Fibroblast of lung (primary cell): ENCODE measurements around the gene ARHGEF39. TPM values are rescaled to one million over a fixed set of nuclear protein-coding genes. Genes with fewer than 3 reads are reported as not detected.

Experiments used
- DNase-seq, 2 donors: peaks; one replicate each; pipeline versions ENCODE4 v3.0.0 to v3.0.0-alpha.2; 2010; ENCODE audit warnings: low read depth in 2 of 2
- H2AFZ ChIP-seq: 2 replicates; pipeline ENCODE4 v1.5.1; 2012; ENCODE audit warnings: low read length, control low read depth, inconsistent platforms
- H3K27ac ChIP-seq: 2 replicates; pipeline ENCODE4 v1.5.1; 2011; ENCODE audit warnings: low read length, control low read depth; ENCODE audit not compliant: insufficient read depth
- H3K27me3 ChIP-seq: 2 replicates; pipeline ENCODE4 v1.5.1; 2011; ENCODE audit warnings: mild to moderate bottlenecking, low read length; ENCODE audit not compliant: control insufficient read depth, insufficient read depth
- H3K36me3 ChIP-seq: 2 replicates; pipeline ENCODE4 v1.5.1; 2011; ENCODE audit warnings: low read length; ENCODE audit not compliant: control insufficient read depth, insufficient read depth
- H3K4me1 ChIP-seq: 2 replicates; pipeline ENCODE4 v1.5.1; 2011; ENCODE audit warnings: low read length; ENCODE audit not compliant: control insufficient read depth, insufficient read depth; ENCODE audit errors: extremely low read depth
- H3K4me2 ChIP-seq: 2 replicates; pipeline ENCODE4 v1.5.1; 2011; ENCODE audit warnings: low read length, control low read depth; ENCODE audit not compliant: insufficient read depth; ENCODE audit errors: extremely low read depth
- H3K4me3 ChIP-seq, 4 experiments: fragments of 200-600 bp in 1 of 4; sonication (generic) in 1 of 4; replicated peaks in 1 of 4; 2 replicates each; pipeline ENCODE4 v1.5.1; 2011 to 2016; ENCODE audit warnings: low read length in 4 of 4, low read depth in 3 of 4, mild to moderate bottlenecking in 3 of 4, control low read depth in 2 of 4, inconsistent platforms in 1 of 4, mixed read lengths in 1 of 4; ENCODE audit not compliant: insufficient read depth in 1 of 4; ENCODE audit errors: control extremely low read depth in 1 of 4
- H3K79me2 ChIP-seq: 2 replicates; pipeline ENCODE4 v1.5.1; 2012; ENCODE audit warnings: mild to moderate bottlenecking, low read length, inconsistent platforms; ENCODE audit not compliant: control insufficient read depth, insufficient read depth
- H3K9ac ChIP-seq: 2 replicates; pipeline ENCODE4 v1.5.1; 2011; ENCODE audit warnings: mild to moderate bottlenecking, low read length, control low read depth; ENCODE audit not compliant: insufficient read depth
- H3K9me3 ChIP-seq: 2 replicates; pipeline ENCODE4 v1.5.1; 2012; ENCODE audit warnings: low read depth, low read length; ENCODE audit not compliant: control insufficient read depth, insufficient read depth
- H4K20me1 ChIP-seq: 2 replicates; pipeline ENCODE4 v1.5.1; 2011; ENCODE audit warnings: low read length; ENCODE audit not compliant: control insufficient read depth, insufficient read depth; ENCODE audit errors: extremely low read depth
- EZH2 ChIP-seq: IDR thresholded peaks from 2 replicates; pipeline ENCODE4 v1.5.1; 2012; ENCODE audit warnings: low read length, control low read depth, mild to moderate bottlenecking; ENCODE audit errors: missing control alignments
- polyA plus RNA-seq, 2 donors: library from polyadenylated mRNA; depleted of rRNA in 1 of 2; stranded (reverse) in 1 of 2; unstranded in 1 of 2; fragments of >200 nt; gene quantifications; 2 replicates each; pipeline ENCODE4 v1.2.1, GENCODE V29; 2011 to 2012; ENCODE audit warnings: missing spikeins in 1 of 2
- total RNA-seq: library from RNA; depleted of rRNA; stranded (reverse); fragments of >200 nt; gene quantifications from 2 replicates; pipeline ENCODE4 v1.2.1, GENCODE V29; 2014
- TF ChIP-seq, protein P1 (sequence below), 2 donors: IDR thresholded peaks in 1 of 2; conservative IDR thresholded peaks in 1 of 2; 1 replicate in 1 of 2; 2 replicates in 1 of 2; pipeline ENCODE4 v1.5.1; 2011 to 2012; ENCODE audit warnings: low read length in 2 of 2, control low read depth in 1 of 2, inconsistent platforms in 1 of 2, low read depth in 1 of 2, mild to moderate bottlenecking in 1 of 2

ARHGEF39 gene
- total and polyA plus RNA-seq, 2 donors (not counting 1 experiment from before 2014, with no cell fraction given), result 0.66 to 0.77 TPM

DNA sequence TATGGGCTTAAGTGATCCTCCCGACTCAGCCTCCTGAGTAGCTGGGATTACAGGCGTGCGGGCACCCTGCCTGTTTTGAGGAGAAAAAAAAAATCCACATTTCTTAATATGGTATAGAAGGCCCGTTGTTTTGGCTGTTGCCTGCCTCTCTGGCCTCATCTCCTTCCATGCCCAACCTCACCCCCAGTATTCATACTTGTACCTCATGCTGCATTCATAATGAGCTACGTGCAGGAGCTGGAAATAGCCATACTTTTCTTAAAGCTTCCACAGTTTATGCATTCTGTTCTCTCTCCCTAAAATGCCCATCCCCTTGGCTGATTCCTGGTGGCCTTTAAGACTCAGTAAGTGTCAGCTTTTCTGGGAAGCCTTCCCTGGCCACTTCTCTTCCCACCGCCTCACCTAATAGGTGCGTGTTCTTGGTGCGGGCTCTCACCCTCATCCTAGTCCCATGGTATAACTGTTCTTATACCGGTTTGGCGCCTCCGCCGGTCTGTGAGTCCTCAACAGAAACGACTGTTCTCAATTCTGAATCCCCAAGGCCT is 26.8 kb upstream of the ARHGEF39 start:
- H3K4me2 ChIP-seq, result peak overlapping the region; percentile 81
- H3K9ac ChIP-seq, result no peak overlapping the region
- TF ChIP-seq, protein P1, sequence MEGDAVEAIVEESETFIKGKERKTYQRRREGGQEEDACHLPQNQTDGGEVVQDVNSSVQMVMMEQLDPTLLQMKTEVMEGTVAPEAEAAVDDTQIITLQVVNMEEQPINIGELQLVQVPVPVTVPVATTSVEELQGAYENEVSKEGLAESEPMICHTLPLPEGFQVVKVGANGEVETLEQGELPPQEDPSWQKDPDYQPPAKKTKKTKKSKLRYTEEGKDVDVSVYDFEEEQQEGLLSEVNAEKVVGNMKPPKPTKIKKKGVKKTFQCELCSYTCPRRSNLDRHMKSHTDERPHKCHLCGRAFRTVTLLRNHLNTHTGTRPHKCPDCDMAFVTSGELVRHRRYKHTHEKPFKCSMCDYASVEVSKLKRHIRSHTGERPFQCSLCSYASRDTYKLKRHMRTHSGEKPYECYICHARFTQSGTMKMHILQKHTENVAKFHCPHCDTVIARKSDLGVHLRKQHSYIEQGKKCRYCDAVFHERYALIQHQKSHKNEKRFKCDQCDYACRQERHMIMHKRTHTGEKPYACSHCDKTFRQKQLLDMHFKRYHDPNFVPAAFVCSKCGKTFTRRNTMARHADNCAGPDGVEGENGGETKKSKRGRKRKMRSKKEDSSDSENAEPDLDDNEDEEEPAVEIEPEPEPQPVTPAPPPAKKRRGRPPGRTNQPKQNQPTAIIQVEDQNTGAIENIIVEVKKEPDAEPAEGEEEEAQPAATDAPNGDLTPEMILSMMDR (conservative IDR thresholded peaks at IDR 0.05 in 1 of 2, IDR thresholded peaks at IDR 0.05 in 1 of 2; ENCODE audit: low read depth in 1 of 2, low read length in 2 of 2), result no peak
- no peak for TF ChIP-seq EZH2
- peaks cover 29% of the 10 kb centered on the region for H3K79me2 ChIP-seq
- H3K36me3 ChIP-seq, result peaks cover 14% of the 10 kb centered on the region
- no peaks in the 10 kb centered on the region for H3K27me3 ChIP-seq
- H3K9me3 ChIP-seq, result no peaks in the 10 kb centered on the region
- peaks cover 2% of the 10 kb centered on the region for H4K20me1 ChIP-seq
- DNase-seq, result peak in 1 of 2 donors; percentile 34
- H2AFZ ChIP-seq, result no peak overlapping the region
- peaks cover 18% of the 10 kb centered on the region for H3K4me1 ChIP-seq
- H3K4me3 ChIP-seq, result peak overlapping the region in 1 of 4 experiments; percentile 99
- H3K27ac ChIP-seq, result peak overlapping the region; percentile 79

DNA sequence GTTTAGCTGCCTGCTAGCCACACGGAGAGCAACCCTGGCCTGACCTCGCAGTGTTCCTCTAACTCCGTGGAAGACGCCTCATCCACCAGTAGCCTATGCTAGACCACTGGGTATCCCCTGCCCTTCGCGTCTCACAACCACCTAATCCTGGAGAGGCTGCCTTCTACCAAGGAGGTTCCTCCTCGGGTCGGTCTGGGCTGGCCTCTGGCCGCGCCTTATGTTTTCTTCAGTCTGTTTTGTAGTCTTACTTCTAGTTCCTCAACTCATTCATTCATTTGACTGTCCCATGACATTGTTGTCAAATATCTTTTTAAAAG is 26.3 kb upstream of the ARHGEF39 start:
- Histone ChIP-seq H3K4me3 (peak overlapping the region; percentile 30 to 99 (median 38)), H3K27me3 (no peaks in the 10 kb centered on the region), H3K4me2 (peak overlapping the region; percentile 81), H3K4me1 (peaks cover 20% of the 10 kb centered on the region), H3K27ac (peak overlapping the region; percentile 79), H3K9ac (peak overlapping the region; percentile 70), H4K20me1 (peaks cover 2% of the 10 kb centered on the region), H2AFZ (no peak overlapping the region), H3K36me3 (peaks cover 14% of the 10 kb centered on the region), H3K9me3 (no peaks in the 10 kb centered on the region), H3K79me2 (peaks cover 34% of the 10 kb centered on the region)
- no peak for DNase-seq
- TF ChIP-seq, protein P1 (conservative IDR thresholded peaks at IDR 0.05 in 1 of 2, IDR thresholded peaks at IDR 0.05 in 1 of 2; ENCODE audit: low read depth in 1 of 2, low read length in 2 of 2), result no peak
- no peak for TF ChIP-seq EZH2

DNA sequence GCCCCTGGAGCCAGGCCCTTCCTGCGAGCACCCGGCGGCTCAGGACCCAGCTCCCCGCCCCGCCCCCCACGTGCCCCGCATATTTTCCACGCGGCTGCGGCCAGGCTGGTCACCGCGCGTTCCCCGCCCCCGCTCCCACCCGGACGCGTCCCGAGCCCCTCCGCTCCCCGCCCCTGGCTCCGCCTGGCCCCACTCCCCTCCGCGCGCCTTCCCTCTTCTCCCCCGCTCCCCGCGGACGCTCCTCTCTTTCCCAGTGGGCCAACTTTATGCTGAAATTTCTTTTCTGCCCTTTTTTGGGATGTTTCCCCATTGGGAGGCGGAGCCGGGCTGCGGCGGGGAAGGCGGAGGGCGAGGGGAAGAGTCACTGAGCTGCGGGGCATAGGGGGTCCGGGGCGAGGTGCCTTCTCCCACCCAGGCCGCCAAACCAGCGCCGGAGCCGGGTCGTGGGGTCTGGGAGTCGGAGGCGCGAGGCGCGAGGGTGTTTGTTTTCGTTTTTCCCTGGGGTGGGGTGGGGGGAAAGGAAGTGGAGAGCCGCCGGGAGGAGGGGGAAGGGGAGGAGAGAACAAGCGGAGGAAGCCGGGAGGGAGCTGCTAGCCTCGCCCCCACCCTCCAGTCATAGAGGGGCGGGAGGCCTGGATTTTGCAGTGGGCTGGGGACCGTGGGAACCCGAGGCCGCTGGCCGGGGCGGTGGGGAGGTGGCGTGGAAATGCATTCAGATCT is 25.8 kb upstream of the ARHGEF39 start:
- Histone ChIP-seq H3K4me2 (peak overlapping the region; percentile 81), H3K9me3 (no peaks in the 10 kb centered on the region), H4K20me1 (peaks cover 2% of the 10 kb centered on the region), H2AFZ (no peak overlapping the region), H3K4me1 (peaks cover 20% of the 10 kb centered on the region), H3K9ac (peak overlapping the region; percentile 73), H3K36me3 (peaks cover 12% of the 10 kb centered on the region), H3K79me2 (peaks cover 37% of the 10 kb centered on the region), H3K27ac (peak overlapping the region; percentile 84), H3K4me3 (peak overlapping the region; percentile 57 to 99 (median 66)), H3K27me3 (no peaks in the 10 kb centered on the region)
- peak; percentile 72 to 83 for DNase-seq
- TF ChIP-seq, protein P1 (conservative IDR thresholded peaks at IDR 0.05 in 1 of 2, IDR thresholded peaks at IDR 0.05 in 1 of 2; ENCODE audit: low read depth in 1 of 2, low read length in 2 of 2), result no peak
- no peak for TF ChIP-seq EZH2
